Endometrium (tissue), 2 donors: ENCODE data around the gene YIF1B.

Experiments used
- FAIRE-seq: peaks from 2 replicates; lab custom pipeline; 2012; peaks lifted over from hg19 to GRCh38; lab: Jason Lieb, UNC
- donor health status: control.
- donor health status: control.

The YIF1B gene

DNA sequence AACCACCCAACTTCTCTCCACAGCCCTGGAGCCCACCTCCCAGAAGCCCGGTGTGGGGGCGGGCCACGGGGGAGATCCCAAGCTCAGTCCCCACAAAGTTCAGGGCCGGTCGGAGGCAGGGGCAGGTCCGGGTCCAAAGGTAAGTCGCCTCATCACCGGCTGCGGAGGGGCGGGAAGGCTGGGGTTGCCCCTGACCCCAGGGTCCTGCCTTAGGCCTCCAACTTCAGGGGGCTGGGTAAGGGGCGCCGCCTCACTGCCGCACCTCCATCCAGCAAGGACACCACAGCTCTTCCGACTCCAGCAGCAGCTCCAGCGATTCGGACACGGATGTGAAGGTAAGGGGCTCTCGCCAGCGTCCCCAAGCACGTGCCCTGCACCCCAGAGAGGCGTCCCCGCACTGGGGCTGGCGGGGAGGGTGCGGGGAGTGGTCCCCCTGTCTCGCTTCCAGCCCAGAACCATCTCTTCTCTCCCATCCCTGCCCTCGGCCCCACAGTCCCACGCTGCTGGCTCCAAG, 11.3 kb downstream of the YIF1B start:
- no peak for FAIRE-seq

GRCh38 chr19:38303517-38304351, 12.0 kb downstream of the YIF1B start, which contains the start of gene C19orf33:
Gene C19orf33 (plus strand): TSS chr19:38304251. CDS start chr19:38304262, 11 bp downstream.
- FAIRE-seq, result no peak

DNA sequence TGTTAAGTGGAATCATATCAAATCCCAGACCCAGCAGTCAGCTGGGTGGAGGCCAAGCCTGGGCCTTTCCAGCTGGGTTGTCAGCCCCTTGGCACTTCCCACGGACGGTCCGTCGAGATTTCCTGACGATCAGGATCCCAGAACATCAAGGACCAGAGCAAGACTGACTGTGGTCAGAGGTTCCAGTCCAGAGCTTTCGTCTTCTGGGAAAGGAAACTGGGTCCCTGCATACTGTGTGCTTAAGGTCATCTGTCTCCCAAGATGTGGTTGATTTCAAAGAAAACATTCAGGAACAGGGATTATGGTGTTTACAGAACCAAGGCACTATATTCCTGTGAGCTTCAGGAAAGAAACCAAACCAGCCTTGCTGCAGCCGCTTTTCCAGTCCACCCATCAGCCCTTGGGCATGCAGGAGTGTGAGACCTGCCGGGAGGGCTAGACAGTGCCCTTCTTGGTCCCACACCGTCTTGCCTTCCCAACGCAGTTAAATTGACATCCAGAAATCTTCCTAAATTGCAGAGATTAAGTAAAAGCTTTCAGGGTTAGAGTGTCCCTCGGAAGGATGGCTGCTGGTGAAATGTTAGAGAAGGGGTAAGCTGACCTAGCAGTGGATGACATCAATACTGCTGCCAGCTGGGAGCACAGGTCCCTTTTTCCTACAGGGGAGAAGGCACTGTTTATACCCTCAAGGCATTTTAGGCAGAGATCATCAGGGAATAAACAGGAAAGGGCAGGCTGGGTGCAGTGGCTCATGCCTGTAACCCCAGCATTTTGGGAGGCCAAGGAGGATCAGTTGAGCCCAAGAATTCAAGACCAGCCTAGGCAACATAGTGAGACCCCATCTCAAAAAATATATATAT, 16.7 kb downstream of the YIF1B start:
- no peak for FAIRE-seq

DNA sequence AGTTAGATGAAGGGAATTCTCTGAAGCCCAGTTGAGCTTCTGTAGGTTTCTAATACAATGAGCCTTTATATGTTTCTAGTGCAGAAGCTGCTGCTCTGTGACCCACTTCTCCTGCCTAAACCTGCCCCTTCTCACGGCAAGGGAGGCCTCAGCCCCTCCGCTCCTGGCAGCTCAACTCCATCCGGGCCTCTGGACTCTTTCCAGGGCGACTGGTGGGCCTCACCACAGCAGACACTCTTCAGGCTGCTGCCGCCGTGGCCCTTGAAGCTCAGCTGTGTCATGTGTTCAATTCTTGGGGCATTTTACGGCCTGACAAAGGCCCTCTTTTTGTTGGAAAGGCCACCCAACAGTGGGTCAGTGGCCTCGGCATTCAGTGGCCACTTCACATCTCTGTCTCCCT, 21.7 kb downstream of the YIF1B start:
- FAIRE-seq, result no peak

DNA sequence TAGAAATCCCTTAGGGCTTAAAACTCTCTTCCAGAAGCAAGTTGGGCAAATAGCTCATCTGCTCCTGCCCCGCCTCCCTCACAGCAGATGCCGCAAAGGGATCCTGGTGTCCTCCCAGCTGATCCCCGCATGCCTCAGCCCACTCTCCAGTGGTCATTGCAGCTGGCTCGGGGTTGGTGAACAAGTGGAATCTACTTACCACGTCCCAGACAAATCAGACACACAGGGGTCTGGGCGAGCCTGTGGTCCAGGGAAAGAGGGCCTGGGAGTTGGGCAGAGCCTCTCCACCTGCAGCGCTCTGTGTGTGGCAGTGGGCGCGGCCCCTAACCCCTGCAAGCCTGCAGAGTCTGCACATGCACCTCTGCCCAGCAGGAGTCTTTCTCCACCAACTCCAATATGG, 22.5 kb downstream of the YIF1B start:
- no peak for FAIRE-seq

DNA sequence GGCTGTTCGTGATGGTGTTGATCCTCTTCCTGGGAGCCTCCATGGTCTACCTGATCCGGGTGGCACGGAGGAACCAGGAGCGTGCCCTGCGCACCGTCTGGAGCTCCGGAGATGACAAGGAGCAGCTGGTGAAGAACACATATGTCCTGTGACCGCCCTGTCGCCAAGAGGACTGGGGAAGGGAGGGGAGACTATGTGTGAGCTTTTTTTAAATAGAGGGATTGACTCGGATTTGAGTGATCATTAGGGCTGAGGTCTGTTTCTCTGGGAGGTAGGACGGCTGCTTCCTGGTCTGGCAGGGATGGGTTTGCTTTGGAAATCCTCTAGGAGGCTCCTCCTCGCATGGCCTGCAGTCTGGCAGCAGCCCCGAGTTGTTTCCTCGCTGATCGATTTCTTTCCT, 23.9 kb downstream of the YIF1B start:
- FAIRE-seq, result no peak

GRCh38 chr19:38290631-38291147, 25.1 kb downstream of the YIF1B start:
- no peak for FAIRE-seq

- no peak for FAIRE-seq
Observed at GRCh38 chr19:38289955-38290354, 25.8 kb downstream of the YIF1B start.

GRCh38 chr19:38288123-38288855, 27.5 kb downstream of the YIF1B start:
- no peak for FAIRE-seq

GRCh38 chr19:38287604-38288003, 28.1 kb downstream of the YIF1B start:
- no peak for FAIRE-seq

- peak; percentile 82 for FAIRE-seq
Observed at GRCh38 chr19:38285567-38285966, 30.2 kb downstream of the YIF1B start.

DNA sequence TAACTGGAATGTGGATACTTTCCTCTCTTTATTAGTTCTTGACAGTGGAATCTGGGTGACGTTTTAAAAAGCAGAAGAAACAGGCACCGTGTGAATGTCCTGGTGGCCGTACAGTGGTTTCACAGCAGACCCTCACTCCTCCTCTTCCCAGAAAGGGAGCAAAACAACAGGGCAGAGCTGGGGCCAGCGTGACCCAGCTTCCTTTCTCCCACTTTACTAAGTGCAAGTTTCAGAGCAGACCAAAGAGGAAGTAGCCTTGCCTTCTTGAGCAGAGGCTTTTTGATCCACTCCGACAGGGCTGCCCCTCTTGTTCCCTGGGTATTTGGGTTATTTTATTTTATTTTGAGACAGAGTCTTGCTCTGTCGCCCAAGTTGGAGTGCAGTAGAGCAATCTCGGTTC, 31.3 kb downstream of the YIF1B start:
- peak; percentile 80 for FAIRE-seq

- FAIRE-seq, result no peak
Observed at GRCh38 chr19:38283271-38283670, 32.5 kb downstream of the YIF1B start.

DNA sequence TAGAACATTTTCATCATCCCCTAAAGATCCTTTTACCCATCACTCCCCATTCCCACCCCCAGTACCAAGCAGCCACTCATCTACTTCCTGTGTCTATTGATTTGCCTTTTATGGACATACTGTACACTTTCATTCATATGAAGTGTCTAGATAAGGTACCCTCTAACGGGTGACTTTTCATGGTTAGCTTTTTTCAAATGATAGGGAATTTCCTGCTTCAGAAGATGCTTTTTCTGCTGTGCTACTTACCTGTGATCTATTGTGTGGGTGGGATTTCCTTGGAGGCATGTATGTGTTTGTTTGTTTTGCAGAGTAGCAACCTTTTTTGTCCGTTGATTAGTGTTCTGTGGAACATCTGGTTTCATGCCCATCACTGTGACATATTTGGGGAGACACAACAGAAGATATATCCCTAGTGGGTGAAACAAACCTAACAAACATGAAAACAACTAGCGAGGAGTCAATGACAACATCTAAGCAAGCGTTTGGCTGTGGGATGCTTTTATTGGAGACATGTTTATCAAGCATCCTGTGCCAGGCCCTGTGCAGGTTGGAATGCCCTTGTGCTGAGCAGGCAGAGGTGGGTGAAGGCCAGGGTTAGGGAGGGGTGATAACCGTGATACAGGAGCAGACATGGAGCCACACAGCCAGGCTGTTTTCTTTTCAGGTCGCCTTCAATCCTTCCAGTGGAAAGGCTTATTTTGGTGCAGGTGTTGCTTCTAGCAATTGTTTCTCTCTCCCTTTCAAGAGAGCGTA, 33.8 kb downstream of the YIF1B start:
- FAIRE-seq, result no peak

- no peak for FAIRE-seq
Observed at GRCh38 chr19:38280030-38280921, 35.5 kb downstream of the YIF1B start.

GRCh38 chr19:38278751-38279150, 37.0 kb downstream of the YIF1B start:
- FAIRE-seq, result no peak

- no peak for FAIRE-seq
Observed at GRCh38 chr19:38277969-38278680, 37.6 kb downstream of the YIF1B start.

DNA sequence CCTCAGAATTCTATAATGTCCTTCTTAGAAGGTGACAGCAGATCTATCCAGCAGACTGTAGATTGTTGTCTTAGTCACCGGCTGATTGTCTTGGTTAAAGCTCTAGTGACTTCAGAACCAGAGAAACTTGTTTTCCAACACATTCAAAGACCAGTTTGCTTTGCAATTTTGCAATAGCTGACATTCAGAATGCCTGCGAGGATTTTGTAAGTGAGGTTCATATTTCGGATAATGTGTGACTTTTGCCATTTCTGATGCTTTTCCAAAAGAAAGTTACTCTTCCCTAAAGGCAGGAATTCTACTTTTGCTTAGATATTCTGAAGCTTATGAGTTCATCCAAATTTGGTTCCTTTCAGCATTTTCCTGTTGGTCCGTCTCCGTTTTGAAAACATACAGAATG, 38.2 kb downstream of the YIF1B start:
- FAIRE-seq, result no peak

DNA sequence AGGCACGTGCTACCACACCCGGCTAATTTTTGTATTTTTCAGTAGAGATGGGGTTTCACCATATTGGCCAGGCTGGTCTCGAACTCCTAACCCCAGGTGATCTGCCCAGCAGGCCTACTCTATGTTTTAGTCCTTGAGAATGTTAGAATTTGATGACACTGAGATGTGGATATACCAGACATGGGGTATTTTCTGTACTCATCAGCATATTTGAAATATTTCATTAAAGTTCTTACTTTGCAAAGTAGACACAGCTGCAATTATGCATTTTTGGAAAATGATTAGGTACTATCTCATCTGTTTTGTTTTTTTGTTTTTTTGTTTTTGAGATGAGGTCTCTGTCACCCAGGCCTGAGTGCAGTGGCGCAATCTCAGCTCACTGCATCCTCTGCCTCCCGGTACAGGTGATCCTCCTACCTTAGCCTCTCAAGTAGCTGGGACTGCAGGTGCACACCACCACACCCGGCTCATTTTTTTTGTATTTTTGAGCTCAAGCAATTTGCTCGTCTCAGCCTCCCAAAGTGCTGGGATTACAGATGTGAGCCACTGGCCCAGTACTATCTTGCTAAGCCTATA, 38.7 kb downstream of the YIF1B start:
- FAIRE-seq, result no peak
